HG03558 (cell line): ENCODE data around the gene CYLD.
A peak's percentile ranks its signal among the peaks of the same experiment; 100 is the strongest.

ENCODE experiments used
- ATAC-seq: cut with Tn5 transposase; IDR thresholded peaks from one replicate; pipeline ENCODE4 v1.9.1; 2021; ENCODE audit warnings: moderate number of reproducible peaks; ENCODE audit not compliant: unreplicated experiment; ENCODE audit errors: extremely low read depth

CYLD gene

DNA sequence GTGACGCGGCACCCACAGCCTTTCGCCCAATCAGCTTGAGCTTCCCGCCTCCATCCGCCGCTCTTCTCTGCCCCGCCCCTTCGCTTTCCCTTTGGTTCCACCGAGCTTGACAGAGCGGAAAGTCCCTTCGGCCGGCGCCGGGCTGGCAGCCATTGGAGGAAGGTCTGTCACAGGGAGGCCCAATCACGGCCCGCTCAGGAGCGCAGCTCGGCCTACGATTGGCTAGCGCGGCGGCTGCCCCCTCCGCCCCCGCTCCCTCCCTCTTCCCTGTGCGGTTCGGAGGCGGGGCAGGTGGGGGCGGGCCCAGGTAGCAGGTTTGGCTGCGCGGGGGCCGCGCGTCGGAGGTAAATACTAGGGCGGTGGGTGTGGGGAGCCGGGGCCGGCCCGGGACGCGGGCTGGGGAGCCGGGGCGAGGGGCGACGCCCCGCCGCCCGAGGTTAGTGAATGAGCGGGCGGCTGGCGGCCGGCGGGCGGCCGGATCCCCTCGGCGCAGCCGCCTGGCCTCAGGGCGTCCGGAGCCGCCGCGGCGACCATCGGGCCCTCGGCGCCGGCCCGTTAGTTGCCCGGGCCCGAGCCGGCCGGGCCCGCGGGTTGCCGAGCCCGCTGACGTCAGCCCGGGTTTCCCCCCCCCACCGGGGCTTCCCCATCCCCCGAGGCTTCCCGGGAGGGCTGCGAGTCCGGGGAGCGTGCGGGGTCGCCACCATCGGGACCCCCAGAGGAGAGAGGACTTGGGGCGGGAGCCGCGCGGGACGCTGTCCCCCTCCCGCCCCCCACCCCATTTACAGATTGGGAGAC lies at the start of gene CYLD:
CYLD (plus strand) TSS at position 306 of the 795 bp plus-strand sequence. CDS start 7,613 bp downstream, outside the sequence.
- peak; percentile 81 for ATAC-seq

DNA sequence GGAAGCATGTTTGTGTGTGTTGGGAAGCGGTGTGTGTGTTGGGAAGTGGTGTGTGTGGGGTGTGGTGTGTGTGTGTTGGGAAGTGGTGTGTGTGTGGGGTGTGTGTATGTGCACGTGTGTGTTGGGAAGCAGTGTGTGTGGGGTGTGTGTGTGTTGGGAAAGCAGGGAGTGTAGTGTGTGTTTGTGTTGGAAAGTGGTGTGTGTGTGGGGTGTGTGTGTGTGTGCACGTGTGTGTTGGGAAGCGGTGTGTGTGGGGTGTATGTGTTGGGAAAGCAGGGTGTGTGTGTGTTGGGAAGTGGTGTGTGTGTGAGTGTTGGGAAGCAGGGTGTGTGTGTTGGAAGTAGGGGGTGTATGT lies 49.3 kb upstream of the CYLD start:
- ATAC-seq, result no peak

DNA sequence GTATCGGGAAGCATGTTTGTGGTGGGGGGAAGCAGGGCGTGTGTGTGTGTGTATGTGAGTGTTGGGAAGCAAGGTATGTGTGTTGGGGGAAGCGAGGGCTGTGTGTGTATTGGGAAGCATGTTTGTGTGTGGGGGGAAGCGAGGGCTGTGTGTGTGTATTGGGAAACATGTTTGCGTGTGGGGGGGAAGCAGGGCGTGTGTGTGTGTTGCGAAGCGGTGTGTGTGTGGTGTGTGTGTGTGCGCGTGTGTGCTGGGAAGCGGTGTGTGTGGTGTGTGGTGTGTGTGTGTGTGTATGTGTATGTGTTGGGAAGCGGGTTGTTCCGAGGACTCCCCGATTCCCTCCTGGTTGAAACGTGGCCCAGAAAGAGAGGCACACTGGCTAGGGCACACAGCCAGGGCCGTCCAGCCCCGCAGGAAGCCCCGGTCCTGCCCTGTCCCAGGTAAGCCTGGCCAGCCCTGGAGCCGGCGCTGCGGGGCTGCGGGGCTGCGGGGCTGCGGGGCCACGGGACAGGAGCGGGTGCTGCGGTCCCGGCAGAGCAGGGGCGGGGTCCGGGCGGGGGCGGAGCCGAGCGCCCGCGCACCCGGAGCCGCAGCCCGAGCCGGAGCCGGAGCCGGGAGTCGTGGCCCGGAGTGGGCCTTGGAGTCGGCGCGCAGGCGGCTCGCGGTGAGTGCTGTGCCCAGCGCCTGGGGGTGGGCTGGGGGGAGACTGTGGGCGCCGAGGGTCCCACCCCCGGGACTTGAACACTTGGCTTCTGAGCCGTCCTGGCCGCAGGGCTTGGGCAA lies 48.7 kb upstream of the CYLD start, which contains the start of gene NOD2:
NOD2 (plus strand) TSS at position 608 of the 783 bp plus-strand sequence. CDS start 5,890 bp downstream, outside the sequence.
- no peak for ATAC-seq

DNA sequence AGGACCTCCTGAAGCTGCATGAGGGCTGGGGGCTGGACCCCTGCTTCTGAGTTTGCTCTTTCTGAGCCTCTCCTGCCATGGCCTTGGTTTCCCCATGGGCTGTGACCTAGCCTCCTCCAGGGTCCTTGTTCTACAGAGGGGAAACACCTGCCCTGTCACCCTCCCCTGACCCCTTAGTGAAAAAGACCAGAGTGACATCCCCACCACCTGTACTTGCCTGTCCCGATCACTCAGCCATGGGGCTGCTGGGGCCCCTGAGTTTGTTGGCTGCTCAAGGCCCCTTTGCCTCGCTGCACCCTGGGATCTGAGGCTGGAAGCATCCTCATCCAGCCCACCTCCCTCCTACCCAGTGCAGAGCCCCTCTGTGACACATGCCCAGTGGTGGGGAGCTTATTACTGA lies 47.7 kb upstream of the CYLD start:
- no peak for ATAC-seq

DNA sequence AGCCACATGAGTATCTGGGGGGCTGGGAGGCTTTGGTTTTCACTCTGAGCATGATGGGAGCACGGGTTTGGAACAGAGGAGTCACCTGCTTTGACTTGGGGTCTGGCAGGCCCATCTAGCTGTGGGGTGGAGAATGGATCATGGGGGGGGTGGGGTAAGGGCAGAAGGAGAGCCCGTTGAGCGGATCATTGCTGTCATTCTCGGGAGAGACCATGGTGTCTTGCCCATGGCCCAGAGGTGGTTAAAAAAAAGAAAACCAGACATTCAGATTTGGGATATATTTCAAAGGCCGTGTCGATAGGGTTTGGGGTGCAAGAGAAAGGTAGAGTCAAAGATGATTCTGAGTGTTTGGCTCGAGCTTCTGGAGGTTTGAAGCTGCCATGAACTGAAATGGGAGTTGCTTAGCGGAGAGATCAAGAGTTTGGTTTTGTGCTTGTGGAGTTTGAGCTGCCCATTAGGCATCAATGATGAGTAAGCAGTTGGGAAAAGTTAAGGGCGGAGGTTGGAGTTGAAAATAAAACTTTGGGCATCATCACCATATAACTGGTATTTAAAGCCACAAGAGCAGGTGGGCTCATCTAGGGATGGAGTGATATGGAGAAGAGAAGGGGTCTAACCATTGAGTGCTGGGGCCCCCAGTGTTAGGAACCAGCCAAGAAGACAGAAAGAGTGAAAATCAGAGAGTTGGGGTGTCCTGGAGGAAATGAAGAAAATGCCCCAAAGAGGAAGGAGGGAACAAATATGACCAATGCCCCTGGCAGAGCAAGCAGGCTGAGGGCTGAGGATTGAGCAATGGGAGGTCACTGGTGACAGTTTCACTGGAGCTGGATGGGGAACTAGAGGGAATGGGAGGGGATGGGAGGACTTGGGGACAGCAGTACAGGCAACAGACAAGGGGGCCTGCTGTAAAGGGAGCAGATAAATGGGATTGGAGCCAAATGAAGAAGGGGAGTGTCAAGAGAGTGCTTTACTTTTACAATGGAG lies 46.6 kb upstream of the CYLD start:
- ATAC-seq, result no peak

DNA sequence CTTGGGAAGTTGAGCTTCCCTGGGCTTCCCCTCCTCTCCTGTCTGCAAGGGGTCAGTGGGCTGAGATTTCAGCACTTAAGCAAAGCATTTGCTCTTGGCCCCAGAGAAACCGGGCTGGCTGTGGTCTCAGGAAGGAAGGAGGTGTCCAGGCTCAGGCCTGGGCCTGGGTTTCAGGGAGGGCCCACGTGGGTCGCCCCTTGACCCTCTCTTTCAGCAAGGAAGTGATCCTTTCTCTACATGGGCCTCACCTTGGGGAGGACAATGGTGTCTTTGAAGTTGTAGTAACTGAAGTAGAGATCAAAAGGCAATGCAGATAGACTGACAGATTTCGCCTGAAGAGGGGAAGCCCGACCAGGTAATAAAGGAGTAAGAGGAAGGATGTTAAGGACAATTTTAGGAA lies 45.8 kb upstream of the CYLD start:
- ATAC-seq, result no peak

DNA sequence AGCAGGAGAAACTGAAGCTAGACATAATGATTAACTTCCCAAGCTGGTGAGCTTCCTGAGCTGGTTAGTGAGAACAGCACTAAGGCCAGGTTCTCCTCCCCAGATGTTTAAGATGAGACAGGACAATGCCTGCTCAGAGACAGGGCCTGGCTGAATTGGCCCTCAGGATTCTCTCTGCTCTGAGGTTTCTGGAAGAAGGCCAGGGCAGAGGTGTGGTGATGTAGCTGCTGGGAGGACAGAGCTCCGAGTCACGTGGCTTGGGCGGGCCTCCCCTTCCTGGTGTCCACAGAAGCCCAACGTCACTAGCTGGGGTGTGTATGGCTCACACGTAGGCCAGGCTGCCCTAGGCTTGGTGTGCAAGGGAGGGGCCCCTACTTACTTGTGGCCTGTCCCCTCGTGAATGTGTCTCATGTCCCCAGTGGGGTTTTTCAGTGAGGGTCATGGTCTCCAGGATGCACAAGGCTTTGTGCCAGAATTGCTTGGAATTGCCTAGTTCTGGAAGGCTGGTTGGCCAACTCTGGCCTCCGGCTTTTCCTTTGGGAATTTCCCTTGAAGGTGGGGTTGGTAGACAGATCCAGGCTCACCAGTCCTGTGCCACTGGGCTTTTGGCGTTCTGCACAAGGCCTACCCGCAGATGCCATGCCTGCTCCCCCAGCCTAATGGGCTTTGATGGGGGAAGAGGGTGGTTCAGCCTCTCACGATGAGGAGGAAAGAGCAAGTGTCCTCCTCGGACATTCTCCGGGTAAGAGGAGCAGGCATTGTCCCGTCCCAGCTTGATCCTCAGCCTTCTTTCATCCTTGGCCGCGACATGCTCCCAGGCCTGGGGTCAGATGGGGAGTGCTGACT lies 45.1 kb upstream of the CYLD start:
- peak; percentile 41 for ATAC-seq

DNA sequence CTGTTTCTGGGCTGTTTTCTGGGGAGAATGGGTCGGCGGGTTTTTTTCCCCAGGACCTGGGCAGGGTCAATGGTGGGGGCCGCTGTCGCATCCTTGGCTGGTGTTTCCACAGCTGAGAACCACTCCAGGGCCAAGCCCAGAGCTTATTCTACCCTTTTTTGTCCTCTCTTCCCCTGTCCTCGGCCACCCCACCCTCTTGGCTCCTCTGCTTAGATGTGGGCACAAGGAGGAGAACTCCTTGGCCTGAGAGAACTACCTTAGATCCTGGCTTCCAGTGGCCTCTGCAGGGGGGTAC lies 44.5 kb upstream of the CYLD start:
- ATAC-seq, result no peak

DNA sequence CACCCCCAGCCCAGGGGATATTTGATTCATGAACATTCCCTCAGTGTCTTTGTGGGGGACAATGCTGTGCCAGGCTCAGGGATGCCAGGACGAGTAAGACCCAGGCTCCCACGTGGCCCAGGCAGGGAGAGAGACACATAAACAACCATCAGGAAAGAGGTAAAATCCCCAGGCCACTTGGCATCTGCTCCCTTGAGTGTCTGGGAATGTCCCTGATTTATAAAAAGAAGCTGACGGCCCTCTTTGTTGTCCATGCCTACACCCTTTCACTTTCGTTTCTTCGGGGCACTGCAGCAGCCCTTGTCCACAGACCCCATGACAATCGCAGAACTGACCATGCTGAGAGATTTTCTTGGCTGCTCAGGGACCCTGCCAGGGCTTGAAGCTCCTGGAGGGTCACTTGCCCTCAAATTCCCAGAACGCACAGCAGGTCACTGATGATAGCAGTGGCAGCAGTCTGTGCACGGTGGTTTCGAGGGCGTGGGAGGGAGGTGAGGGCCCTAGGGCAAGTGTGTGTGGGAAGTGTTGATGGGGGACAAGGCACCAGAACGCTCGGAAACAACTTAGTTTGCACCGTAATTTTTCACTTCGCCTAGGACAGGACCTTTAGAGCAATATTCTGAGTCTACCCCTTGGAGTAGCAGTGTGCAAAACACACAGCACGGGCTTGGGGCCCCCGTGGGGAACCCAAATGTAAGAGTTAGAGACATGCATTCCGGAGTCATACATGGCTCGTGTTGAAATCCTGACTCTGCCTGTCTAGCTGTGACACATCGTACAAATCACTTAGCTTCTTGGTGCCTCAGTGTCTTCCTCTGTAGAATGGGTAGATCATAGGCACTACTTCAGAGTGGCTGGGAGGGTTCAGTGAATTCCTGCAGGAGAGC lies 43.8 kb upstream of the CYLD start:
- ATAC-seq, result no peak

DNA sequence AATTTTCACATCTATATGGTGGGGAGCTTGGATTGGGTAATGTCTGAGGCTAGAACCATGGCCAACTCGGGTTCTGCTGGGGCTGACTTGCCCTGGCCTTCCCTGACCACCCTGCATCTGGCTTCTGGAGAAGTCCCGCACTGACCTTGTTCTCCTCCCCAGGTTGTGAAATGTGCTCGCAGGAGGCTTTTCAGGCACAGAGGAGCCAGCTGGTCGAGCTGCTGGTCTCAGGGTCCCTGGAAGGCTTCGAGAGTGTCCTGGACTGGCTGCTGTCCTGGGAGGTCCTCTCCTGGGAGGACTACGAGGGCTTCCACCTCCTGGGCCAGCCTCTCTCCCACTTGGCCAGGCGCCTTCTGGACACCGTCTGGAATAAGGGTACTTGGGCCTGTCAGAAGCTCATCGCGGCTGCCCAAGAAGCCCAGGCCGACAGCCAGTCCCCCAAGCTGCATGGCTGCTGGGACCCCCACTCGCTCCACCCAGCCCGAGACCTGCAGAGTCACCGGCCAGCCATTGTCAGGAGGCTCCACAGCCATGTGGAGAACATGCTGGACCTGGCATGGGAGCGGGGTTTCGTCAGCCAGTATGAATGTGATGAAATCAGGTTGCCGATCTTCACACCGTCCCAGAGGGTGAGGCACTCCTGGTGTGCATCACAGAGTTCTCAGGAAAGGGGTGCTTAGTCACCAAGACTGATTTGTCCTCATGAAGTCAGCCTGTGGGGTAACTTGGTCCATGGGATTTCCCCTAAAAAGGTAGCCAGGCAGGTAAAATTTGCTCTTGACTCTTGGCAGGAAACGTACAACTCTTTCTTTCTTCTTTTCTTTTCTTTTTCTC lies 42.3 kb upstream of the CYLD start:
- no peak for ATAC-seq

DNA sequence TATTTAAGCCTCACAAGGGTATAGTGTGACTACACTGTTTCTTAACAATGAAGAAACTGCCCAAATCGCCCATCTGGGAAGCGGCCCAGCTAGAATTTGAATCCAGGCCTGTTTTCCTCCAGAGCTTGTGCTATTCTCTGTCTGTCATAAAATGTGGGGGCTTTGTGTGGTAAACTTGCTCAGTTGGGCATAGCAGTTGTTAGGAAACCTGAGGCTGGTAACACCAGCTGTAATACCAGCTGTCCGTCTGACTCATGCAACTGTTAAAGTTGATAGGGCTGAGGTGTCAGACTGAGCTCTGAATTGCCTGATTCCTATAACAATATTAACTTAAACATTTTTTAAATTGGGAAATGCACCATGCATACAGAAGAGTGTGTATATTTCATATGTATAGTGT lies 39.2 kb upstream of the CYLD start:
- no peak for ATAC-seq

DNA sequence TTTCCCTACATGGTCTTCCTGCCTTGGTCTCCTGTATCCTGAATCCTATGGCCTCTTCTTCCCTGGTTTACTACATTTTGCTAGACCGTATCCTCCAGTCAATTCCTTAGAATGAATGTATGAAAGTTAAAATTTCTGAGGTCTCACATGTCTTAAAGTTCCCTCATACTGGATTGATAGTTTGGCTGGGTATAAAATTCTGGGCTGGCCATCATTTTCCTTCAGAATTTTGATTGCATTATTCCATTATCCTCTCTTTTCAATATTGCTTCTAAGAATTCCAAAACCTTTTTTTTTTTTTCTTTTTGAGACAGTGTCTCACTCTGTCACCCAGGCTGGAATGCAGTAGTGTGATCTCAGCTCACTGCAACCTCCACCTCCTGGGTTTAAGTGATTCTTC lies 37.6 kb upstream of the CYLD start:
- no peak for ATAC-seq

DNA sequence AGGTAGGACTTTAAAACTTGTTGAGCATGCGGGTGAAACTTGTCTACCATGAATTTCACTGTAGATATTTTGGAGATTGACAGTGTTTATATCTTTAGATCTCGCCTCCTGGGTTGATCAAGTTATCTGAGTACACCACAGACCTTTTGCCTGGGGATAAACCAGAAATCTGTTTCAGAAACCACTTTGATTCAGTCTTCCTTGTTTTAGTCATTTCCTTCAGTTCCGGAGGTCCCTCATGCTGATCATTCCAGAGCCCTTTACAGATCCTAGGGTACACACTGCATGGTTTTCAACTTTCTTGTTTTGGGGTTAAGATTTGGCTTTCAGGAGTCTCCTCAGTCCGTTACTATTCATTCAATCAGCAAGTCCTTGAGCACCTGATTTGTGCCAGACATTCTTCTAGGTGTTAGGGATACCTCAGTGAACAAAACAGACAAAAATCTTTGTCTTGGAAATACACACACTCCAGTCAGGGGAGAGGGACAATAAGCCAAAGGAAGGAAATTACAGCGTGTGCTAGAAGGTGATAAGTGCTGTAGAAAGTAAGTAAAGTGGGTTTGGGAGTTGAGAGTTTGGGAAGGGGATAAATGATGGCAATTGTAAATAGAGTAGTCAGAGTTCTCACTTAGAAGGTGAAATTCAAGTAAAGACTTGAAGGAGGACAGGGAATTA lies 36.3 kb upstream of the CYLD start:
- no peak for ATAC-seq

DNA sequence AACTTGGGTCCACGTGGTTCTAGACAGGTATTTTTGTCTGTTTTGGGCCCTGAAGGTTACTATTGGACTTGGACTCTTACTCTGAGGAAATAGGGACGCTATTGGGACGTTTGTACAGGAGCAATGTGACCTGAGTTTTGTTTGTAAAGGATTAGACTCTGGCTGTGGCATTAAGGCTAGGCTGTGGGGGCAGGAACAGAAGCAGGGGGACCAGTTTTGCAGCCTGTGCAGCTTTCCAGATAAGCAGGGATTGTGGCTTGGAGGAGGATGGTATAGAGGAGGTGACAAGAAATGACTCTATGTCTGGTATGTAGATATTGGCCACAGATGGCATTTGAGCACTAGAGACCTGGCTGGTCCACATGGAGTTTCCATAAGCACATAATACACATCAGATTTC lies 35.6 kb upstream of the CYLD start:
- no peak for ATAC-seq

DNA sequence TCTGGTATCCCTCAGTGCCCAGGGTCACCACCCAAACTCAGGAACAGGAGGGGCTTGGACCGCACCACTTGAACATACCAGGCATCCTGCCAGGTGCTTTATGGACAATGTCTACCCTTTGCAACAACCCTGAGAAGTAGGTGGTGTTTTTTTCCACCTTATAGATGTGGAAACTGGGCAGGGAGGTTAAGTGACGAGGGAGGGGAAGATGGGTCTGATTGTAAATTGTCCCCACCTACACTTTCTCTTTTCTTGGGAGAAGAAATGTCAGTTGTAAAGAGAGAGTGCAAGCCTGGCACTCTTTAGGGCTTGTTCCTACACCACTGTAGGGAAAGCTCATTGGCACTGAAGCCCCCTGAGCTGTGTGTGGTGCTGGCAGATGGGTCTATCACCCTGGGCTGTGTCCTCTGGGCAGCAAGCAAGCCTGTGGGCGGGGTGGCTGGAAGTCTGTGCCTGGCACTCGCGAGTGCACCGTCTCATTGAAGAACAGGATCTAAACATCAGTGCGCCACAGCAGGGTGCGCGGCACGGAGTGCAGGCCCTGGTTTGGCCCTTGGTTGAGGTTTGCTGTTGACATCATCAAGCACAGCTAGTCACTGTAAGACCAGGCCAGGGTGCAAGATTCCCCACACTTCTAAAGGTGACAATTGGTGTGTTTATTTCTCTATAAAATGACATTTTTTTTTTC lies 33.4 kb upstream of the CYLD start:
- no peak for ATAC-seq

DNA sequence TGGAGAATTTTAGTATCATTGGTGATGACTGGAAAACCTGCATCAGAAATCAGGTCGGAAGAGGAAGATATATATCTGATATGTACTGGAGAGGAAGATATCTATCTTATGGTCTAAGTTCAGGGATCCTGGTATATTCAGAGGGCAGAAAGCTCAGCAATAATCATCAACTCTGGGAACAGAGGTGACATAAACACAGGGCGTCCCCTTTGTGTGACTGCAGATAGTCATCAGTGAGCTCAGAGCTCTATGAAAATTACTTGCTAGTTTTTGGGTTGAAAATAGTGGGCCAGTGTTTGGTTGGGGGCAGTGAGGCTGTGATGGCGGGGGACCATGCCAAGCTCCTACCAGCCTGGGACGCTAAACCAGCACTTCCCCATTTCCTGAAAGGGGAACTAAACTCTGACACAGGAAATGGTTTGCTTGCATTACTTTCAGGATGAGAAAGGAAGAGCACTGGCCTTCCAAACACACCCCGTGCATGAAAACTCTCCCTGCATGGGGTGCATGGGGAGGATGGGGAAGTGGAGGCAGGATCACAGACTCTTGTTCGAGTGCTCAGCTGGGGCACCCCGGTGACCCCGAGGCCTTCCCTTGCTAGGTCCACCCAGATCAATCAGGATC lies 32.7 kb upstream of the CYLD start:
- ATAC-seq, result no peak
